ENCODE results near the gene SHBG. TPM values are rescaled to one million over a fixed set of nuclear protein-coding genes. Genes with fewer than 3 reads are reported as not detected.

Gene SHBG
- total and polyA plus RNA-seq, 2 of the 4 experiments (the other 2 are of a cell fraction) = 0.36 to 0.38 TPM

- TF ChIP-seq SMC3 (IDR thresholded peaks at IDR 0.05; ENCODE audit: low read depth, low read length) = no peak
Observed at GRCh38 chr17:7651665-7652387, 21.9 kb downstream of the SHBG start (continued).

GRCh38 chr17:7652388-7653356, 22.7 kb downstream of the SHBG start:
- no peak for ATAC-seq (ENCODE audit: low read depth)
- H3K9me1 ChIP-seq (ENCODE audit: insufficient read depth, low read length) = no peaks in the 10 kb centered on the region
- ChIA-PET CTCF (no interaction called here), POLR2A (ENCODE audit: unreplicated experiment) (no interaction called here)
- peaks cover 6% of the 10 kb centered on the region; the same call in 1 of the 2 replicates for H3K4me1 ChIP-seq (ENCODE audit: control insufficient read depth, insufficient read depth, low read length)
- no peak overlapping the region for H2AK9ac ChIP-seq (replicated peaks; ENCODE audit: low read depth, low read length, poor library complexity)
- H3K18ac ChIP-seq (ENCODE audit: low read depth, low read length) = no peak overlapping the region
- H3K4me3 ChIP-seq (ENCODE audit: insufficient read depth, low read depth, low read length) = no peak overlapping the region
- H3K9me3 ChIP-seq (ENCODE audit: control insufficient read depth, insufficient read depth, low read length) = no peaks in the 10 kb centered on the region; the same call in 1 of the 2 replicates
- intact Hi-C loops (cut with micrococcal nuclease) = no loop called here
- no peak overlapping the region for H3K14ac ChIP-seq (replicated peaks; ENCODE audit: low read depth, low read length)
- no peak overlapping the region for H4K8ac ChIP-seq (ENCODE audit: low read depth in 2 of 2, low read length in 2 of 2)
- no peak overlapping the region for H2BK15ac ChIP-seq (ENCODE audit: low read depth, low read length)
- 68% methylated on average over 4 of the region's 12 CpGs; no CpG with 5 or more reads in 1 of the 2 experiments for WGBS, 2 experiments (ENCODE audit: extremely low coverage in 2 of 2, insufficient read length in 1 of 2)
- H3K79me1 ChIP-seq (ENCODE audit: low read depth in 1 of 2, low read length in 2 of 2) = no peaks in the 10 kb centered on the region
- BruUV-seq (replicated peaks) = no TSS peak
- H3K27me3 ChIP-seq (ENCODE audit: control insufficient read depth, insufficient read depth, low read length) = peaks cover 61% of the 10 kb centered on the region
- no peak overlapping the region for H3K4ac ChIP-seq (ENCODE audit: low read depth, low read length)
- DNase-seq = no peak
- no peak overlapping the region for H2BK20ac ChIP-seq (ENCODE audit: low read depth, low read length)
- H2AK5ac ChIP-seq (ENCODE audit: low read depth, low read length) = no peak overlapping the region
- no peak overlapping the region for H3K4me2 ChIP-seq (ENCODE audit: low read depth, low read length)
- H2BK5ac ChIP-seq (ENCODE audit: low read depth, low read length, poor library complexity, severe bottlenecking) = no peak overlapping the region
- no peak overlapping the region for H2AFZ ChIP-seq (replicated peaks; ENCODE audit: low read length, poor library complexity)
- dilution Hi-C loops (cut with HindIII; ENCODE audit: low sequenced_read_pairs, unreplicated experiment) = no loop called here
- in situ Hi-C loops (cut with MboI; ENCODE audit: low sequenced_read_pairs) = no loop called here
- H2BK120ac ChIP-seq (ENCODE audit: low read depth, low read length) = no peak overlapping the region
- H4K20me1 ChIP-seq (ENCODE audit: insufficient read depth, low read length) = no peaks in the 10 kb centered on the region; the same call in none of the 2 replicates
- no peak overlapping the region for H3K23ac ChIP-seq (ENCODE audit: low read depth, low read length)
- no peak overlapping the region for H4K5ac ChIP-seq (ENCODE audit: low read depth, low read length)
- H3K36me3 ChIP-seq (ENCODE audit: control insufficient read depth, insufficient read depth, low read length) = no peaks in the 10 kb centered on the region
- H3K56ac ChIP-seq (ENCODE audit: extremely low read depth, insufficient read depth, low read length) = no peak overlapping the region
- no peak overlapping the region for H4K91ac ChIP-seq (ENCODE audit: insufficient read depth, low read depth, low read length)
- no peak overlapping the region for H3K9ac ChIP-seq (ENCODE audit: low read depth, low read length)
- no peak overlapping the region for H3K27ac ChIP-seq (ENCODE audit: insufficient read depth, low read length)
- TF ChIP-seq RCOR1 (IDR thresholded peaks at IDR 0.05; ENCODE audit: insufficient replicate concordance, low read length) (no peak), NFE2L2 (IDR thresholded peaks at IDR 0.05; ENCODE audit: low read depth, low read length) (no peak), USF2 (IDR thresholded peaks at IDR 0.05; ENCODE audit: low read depth, low read length) (no peak), SMC3 (IDR thresholded peaks at IDR 0.05; ENCODE audit: low read depth, low read length) (no peak), RFX5 (IDR thresholded peaks at IDR 0.05; ENCODE audit: low read depth, low read length) (no peak), BHLHE40 (IDR thresholded peaks at IDR 0.05; ENCODE audit: low read depth, low read length) (no peak), CEBPB (IDR thresholded peaks at IDR 0.05; ENCODE audit: low read depth, low read length) (no peak), MAZ (IDR thresholded peaks at IDR 0.05; ENCODE audit: borderline replicate concordance, low read depth, low read length) (no peak), CHD1 (IDR thresholded peaks at IDR 0.05; ENCODE audit: low read depth, low read length) (no peak), RAD21 (IDR thresholded peaks at IDR 0.05; ENCODE audit: low read length) (no peak), MAFK (IDR thresholded peaks at IDR 0.05; ENCODE audit: low read depth, low read length) (no peak), POLR2A (IDR thresholded peaks at IDR 0.05; ENCODE audit: low read depth, low read length) (no peak)
- TF ChIP-seq, protein P1, sequence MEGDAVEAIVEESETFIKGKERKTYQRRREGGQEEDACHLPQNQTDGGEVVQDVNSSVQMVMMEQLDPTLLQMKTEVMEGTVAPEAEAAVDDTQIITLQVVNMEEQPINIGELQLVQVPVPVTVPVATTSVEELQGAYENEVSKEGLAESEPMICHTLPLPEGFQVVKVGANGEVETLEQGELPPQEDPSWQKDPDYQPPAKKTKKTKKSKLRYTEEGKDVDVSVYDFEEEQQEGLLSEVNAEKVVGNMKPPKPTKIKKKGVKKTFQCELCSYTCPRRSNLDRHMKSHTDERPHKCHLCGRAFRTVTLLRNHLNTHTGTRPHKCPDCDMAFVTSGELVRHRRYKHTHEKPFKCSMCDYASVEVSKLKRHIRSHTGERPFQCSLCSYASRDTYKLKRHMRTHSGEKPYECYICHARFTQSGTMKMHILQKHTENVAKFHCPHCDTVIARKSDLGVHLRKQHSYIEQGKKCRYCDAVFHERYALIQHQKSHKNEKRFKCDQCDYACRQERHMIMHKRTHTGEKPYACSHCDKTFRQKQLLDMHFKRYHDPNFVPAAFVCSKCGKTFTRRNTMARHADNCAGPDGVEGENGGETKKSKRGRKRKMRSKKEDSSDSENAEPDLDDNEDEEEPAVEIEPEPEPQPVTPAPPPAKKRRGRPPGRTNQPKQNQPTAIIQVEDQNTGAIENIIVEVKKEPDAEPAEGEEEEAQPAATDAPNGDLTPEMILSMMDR (conservative IDR thresholded peaks at IDR 0.05; ENCODE audit: low read depth, low read length) = no peak
